HG02759 (cell line): ENCODE results near the gene ST14.
"Not testable (repeated sequence)": the region's sequence is repeated elsewhere in the genome, so short reads cannot be mapped to it uniquely, and the experiment has no call there.

ENCODE experiments used
- ATAC-seq: cut with Tn5 transposase; IDR thresholded peaks from one replicate; pipeline ENCODE4 v1.9.1; 2021; ENCODE audit warnings: mild to moderate bottlenecking, moderate library complexity; ENCODE audit not compliant: unreplicated experiment

The ST14 gene

DNA sequence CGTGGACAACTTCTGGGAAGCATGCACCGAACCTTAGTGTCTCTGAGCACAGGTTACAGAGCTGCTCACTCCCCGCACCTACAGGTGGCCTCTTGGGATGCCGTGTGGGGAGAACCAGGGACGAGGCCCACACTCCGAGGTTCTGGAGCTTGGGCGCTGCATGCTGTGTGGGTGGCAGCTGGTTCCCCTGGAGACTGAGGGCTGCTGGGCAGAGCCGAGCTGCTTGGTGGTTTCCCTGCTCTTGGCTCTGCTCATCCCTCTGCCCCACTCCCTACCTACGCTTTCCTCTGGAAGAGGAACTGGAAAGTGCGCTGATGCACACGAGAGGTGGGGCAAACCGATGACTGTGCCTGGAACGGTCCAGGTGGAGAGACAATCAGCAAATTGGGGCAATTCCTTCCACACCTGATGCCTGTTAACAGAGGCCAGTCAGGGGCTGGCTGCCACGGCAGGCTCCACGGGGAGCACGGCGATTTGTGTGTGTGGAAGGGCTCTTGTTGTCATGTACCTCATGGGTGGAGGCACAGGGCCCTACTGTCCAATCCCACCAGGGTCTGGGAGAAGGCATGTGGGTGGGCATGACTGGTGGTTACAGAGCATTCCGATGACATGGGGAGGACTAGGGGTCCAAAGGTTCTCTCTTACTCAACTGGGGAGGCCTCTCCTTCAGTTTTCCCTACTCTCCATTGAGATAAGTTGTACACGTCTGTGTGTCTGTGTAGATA is 60.9 kb downstream of the ST14 start:
- ATAC-seq = no peak

DNA sequence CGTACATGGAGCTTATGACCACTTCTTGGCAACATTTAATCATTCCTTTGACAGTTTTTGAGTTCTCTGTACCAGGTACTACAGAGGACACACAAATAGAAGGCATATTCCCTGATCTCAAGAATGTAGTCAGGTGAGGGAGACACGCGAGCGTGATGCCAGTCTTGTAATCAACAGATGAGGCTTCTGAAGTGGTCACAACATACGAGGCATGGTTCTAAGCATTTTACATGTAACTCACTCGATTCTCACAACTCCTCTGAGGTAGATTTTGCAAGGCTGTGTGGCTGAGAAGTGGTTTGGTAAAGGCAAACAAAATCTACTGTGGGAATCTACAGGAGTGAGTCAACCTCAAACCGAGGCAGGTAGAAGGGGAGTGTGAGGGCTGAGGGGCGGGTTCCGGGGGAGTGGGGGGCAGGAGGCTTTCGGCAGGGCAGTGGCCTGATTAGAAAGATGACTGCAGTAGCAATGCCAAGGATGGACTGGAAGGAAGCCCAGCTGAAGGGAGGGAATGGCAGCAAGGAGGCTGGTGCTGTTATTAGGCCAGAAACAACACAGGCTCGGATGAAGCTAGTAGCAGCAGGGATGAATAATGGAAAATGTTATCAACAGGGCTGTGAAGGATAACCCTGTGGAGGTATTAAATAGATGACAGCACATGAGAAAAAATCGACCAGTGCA is 63.8 kb downstream of the ST14 start:
- ATAC-seq = no peak

DNA sequence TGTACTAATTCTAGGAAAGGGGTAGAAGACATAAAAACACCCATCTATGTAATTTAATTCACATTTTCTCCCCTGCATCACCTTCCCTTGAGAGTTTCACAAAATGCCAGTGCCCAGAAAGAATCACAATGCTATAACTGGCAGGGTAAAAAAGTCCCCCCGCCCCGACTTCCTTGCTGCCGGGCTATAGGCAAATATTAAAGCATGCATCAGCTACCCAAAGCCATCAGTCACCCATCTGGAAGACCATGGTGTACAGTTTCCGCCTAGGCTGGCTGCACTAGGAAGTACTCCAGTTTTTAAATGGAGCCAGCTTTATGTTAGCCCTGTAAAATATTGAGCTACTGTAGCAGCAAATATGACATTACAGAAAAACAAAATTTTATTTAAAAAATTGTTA is 67.8 kb downstream of the ST14 start:
- ATAC-seq = no peak

DNA sequence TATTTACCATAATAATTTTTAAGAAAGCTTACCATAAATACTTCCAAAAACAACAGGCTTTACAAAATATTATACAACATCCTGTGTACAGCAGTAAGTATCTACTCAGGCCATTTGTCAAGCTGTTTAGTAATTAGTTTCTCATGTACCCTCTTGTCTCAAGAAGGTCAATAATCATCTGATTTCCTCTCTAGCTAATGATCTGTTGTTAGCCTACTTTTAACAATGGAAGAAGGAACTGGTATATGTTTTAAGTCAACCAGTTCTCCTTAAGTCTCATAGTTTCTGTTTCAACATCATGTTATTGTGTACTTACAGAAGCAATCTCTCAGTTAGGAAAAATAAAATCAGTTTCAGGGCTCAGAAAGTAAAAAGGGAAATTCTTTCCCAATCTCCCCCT is 73.9 kb downstream of the ST14 start:
- not testable (repeated sequence) for ATAC-seq

DNA sequence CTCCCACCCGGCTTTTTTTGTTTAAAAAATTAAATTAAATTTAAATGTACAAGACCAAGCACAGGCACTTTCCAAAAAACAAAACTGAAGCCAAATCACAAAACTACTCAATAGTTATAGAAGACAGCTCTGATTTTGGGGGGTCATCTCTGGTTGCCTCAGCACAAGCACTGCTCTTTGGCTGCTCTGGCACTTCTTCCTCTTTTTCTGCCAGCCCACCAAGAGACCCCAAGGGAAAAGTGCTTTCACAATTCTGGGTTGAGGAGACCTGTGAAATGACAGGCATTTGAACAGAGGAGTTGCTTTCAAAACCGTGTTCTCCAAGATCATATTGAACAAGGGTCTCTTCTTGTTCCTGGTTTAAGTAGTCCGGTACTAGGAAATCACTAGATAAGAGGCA is 74.3 kb downstream of the ST14 start:
- not testable (repeated sequence) for ATAC-seq

DNA sequence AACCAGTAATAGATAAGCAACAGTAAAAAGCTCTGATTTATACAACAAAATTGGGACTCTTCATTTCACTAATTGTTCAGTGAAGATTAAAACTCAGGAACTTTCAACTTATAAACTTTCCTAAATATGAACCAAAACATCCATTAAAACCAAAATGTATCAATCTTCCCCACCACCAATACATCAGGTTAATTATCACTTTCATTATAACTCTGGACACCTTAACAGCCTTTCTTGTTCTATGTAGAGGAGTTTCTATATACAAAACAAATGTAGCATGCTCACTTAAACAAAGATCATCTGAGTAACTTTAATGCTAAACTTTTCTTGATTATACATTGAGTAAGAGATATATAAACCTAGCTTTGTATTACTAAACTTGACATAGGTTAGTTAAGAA is 74.7 kb downstream of the ST14 start:
- ATAC-seq = no peak

DNA sequence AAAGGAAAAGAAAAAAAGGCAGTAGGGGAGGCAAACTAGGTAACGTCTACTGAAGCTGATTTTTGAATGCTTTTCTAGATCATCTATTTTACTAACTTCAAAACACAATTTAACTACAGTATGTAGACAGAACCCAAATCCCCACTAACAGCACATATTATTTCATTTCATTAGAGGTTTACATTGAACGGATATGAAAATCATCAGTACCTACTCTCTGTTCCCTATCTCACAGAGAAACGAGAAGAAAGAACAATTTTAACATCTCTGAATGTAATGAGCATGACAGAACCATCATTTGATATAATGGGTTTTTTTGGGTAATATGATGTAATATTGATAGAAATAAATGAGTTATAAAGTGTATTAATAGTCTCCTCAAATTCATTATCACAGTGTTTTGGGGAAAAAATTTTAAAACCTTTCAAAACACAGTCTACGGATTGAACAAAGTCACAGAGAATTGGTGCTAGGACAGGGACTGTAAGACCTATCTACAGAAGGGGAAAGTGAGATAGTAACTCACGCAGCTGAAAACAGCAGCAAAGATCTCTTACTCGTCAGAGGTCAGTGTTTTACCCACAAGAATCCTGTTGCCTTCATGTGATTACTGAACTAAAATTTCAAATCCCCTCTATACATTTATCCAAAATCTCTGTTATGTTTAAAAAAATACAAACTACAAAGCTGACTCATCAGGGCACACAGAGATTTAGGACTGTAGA is 77.9 kb downstream of the ST14 start:
- no peak for ATAC-seq

DNA sequence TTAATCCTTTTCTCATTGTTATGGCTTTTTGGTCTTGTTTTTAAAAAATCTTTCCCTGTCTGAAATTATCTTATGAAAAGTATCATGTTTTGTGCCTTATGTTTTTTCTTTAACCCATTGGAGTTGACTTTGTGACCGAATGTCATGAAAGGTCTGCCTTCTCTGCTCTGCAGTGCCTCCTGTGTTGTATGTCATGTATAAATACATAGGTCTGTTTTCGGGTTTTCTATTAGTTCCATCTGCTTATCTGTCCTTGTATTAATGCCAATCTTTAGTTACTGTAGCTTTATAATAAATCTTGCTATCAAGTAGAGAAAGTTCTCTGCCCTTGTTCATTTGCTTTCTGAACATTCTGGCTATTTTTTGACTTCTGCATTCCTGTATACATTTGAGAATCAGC is 82.1 kb downstream of the ST14 start:
- ATAC-seq = no peak

DNA sequence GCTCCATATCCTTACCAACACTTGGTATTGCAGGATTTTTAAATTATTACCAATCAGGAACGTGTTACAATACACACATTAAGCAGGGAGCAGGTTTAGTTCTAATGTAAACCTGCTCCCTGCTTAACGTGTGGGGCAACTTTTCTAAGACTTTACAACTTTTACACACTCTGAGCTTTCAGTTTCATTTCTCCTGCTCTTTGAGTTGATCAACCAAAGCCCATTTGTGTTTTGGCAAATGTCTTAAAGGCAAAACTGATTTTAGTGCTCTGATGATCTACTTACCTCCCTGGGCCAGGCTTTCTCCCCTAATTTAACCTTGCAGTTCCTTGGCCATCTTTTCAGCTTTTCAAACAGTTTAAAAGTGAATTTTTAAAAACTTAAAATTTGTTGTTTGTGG is 84.2 kb downstream of the ST14 start:
- ATAC-seq = peak; percentile 83

DNA sequence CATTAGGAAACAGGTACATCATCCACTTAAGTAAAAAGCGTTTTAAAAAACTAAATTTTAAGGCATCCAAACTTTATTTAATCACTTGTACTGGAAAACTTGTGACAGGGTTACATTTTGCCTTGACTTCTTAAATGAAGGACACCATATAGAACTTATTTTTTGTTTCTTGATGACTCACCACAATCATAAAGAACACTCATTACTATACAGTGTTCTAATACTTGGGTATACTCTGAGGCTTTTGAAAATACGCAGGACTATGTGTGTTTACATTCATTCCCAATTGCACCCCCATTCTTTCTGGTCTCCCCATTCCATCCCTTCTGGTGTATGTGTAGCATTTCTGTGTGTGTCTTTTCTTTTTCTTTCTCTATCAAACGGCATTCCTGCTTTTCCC is 85.3 kb downstream of the ST14 start:
- no peak for ATAC-seq

DNA sequence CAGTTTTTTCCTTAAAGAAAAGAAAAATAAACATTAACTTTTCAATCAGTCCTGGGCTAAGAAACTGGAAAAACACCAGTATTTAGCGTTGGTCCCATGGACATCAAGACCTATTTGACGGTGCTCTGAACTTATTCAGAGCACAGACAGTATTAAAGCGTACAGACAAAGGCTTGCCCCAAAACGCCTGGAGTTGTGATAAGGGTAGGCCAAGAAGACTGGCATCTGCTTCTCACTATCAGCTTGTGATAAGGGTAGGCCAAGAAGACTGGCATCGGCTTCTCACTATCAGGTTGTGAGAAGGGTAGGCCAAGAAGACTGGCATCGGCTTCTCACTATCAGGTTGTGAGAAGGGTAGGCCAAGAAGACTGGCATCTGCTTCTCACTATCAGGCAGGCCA is 85.8 kb downstream of the ST14 start:
- not testable (repeated sequence) for ATAC-seq

DNA sequence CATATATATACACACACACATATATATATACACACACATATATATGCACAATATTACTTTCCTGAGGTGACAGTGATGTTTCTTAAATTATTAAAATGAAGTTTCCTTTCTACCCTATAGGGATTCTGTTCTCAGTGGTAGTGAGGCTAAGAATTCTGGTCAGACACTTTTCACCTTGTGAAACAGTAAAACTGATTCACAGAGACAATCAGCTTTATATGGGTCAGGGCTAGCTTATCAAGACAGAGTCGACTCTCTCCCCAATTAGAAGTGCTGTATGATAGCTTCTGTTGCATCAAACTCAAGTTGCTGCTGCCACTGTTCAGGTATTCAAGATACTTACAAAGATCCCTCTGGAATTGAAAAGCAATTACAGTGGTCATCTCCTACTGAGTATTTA is 86.7 kb downstream of the ST14 start:
- no peak for ATAC-seq

DNA sequence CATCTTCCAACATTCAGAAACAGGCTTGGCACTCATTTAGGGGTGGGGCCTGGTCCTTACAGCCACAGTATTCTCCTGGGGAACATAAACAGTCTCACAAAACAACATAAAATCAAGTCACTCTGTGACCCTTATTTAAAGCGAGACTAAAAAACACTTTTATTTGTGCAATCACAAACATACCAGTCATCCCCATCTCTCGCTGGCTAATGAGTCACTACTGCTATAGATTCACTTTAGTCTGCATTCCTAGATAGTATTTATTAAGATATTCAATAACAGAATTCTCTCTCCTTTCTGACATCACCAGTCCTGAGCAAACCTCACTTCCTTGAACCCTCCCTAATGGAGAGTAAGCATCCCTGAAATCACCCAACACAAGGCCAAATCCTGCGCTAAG is 87.2 kb downstream of the ST14 start:
- no peak for ATAC-seq

DNA sequence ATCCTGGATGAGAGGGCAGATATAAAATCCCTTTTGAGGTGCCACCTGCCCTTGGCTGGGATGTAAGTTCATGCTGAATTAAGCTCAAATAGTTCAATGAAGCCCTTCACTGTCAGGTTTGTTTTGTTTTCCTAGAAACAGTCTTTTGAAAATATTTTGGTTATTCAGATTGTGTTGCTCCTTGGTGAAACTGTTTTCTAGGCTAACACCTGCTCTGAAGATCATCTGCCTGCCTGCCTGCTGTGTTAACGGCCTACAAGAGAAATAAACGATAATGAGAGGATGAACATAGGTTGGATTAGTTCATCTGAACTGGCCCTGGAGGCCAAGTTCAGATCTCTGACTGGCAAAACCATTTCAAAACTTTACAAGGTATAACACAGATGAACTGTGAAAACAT is 87.7 kb downstream of the ST14 start:
- ATAC-seq = no peak

DNA sequence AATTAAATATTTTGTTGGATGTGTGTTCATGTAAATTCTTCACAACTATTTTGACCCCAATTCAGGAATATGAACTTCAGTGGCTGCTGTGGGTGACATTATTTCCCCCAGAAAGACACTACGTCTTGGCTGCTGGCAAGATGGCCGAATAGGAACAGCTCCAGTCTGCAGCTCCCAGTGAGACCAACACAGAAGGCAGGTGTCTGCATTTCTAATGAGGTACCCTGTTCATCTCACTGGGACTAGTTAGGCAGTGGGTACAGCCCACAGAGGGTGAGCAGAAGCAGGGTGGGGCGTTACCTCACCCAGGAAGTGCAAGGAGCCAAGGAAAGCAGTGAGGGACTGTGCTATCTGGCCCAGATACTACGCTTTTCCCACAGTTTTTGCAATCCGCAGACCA is 89.8 kb downstream of the ST14 start:
- no peak for ATAC-seq

DNA sequence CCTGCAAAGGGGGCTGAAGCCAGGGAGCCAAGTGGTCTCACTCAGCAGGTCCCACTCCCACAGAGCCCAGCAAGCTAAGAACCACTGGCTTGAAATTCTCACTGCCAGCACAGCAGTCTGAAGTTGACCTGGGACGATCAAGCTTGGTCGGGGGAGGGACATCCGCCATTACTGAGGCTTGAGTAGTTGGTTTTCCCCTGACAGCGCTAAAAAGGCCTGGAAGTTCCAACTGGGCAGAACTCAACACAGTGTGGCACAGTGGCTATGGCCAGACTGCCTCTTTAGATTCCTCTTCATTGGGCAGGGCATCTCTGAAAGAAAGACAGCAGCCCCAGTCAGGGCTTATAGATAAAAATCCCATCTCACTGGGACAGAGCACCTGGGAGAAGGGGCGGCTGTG is 90.3 kb downstream of the ST14 start:
- ATAC-seq = not testable (repeated sequence)

DNA sequence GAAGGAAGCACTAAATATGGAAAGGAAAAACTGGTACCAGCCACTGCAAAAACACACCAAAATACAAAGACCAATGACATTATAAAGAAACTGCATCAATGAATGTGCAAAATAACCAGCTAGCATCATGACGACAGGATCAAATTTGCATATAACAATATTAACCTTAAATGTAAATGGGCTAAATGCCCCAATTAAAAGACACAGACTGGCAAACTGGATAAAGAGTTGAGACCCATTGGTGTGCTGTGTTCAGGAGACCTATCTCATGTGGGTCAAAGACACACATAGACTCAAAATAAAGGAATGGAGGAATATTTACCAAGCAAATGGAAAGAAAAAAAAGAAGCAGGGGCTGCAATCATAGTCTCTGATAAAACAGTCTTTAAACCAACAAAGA is 92.2 kb downstream of the ST14 start:
- not testable (repeated sequence) for ATAC-seq
